Bronchial smooth muscle cell (primary cell): ENCODE measurements around the gene C9orf40. TPM values are rescaled to one million over a fixed set of nuclear protein-coding genes. Genes with fewer than 3 reads are reported as not detected.

Source experiments
- total RNA-seq: library from RNA; depleted of rRNA; stranded (reverse); fragments of >200 nt; gene quantifications from 2 replicates; pipeline ENCODE4 v1.2.1, GENCODE V29; 2014

Gene C9orf40, protein sequence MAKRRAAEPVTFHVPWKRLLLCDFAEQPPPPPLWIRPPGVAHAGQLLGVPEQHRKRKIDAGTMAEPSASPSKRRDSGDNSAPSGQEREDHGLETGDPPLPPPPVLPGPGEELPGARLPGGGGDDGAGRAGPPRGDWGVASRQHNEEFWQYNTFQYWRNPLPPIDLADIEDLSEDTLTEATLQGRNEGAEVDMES
- 1.0 and 2.2 TPM in 2 replicates for total RNA-seq

DNA sequence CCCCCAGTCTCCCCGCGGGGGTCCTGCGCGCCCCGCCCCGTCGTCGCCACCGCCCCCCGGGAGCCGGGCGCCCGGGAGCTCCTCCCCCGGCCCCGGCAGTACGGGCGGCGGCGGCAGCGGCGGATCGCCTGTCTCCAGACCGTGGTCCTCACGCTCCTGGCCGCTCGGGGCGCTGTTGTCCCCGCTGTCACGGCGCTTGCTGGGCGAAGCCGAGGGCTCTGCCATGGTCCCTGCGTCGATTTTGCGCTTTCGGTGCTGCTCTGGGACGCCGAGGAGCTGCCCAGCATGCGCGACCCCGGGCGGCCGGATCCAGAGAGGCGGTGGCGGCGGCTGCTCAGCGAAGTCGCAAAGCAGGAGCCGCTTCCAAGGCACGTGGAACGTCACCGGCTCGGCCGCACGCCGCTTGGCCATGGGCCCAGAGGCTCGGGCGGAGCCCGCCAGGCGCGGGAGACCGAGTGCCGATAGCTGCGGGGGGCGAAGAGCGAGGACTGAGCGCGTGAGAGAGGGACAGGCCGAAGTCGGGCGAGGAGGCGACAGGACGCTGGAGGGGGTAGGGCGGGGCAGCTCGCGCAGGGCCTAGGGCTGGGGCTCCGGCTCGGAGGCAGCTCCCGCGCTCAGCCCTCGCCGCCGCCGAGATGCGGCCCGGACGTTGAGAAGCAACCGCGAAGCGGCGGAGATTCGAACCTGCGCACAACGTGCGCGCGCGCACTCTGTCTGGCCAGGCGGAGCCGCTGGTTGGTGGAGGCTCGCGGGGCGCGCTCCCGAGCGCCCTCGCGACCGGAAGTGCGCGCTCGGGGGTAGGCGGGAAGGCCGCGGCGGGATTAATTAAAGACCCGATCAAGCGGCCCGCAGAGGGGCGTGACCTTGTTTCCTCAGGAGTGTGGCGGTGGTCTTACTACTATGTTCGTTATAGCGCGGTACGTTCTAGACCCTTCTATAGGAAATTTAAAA, at the start of gene C9orf40:
Gene C9orf40, minus strand, starts transcription at position 712 of the 951 bp plus-strand sequence. Its CDS starts 301 bp downstream, at position 411.

Other genes starting within 250 kb of the C9orf40 start
- under 0.01 TPM in 2 replicates for gene TRPM6, start 65.0 kb downstream of the C9orf40 start, total RNA-seq
- gene CARNMT1, start 75.4 kb upstream of the C9orf40 start, total RNA-seq: 19.6 and 25.1 TPM in 2 replicates
- gene NMRK1, start 135.2 kb upstream of the C9orf40 start, total RNA-seq: 9.8 and 20.3 TPM in 2 replicates
- gene OSTF1, start 135.6 kb upstream of the C9orf40 start, total RNA-seq: 38.5 and 40.3 TPM in 2 replicates